K562 (cell line): ENCODE measurements around the gene HOXB6. TPM values are rescaled to one million over a fixed set of nuclear protein-coding genes. Genes with fewer than 3 reads are reported as not detected.

Source experiments
- ADNP ChIP-seq: fragments of 200-800 bp; sonication (Bioruptor generic); IDR thresholded peaks from 2 replicates; pipeline ENCODE4 v1.6.1; 2016; ENCODE audit warnings: missing genetic modification characterization, missing compliant biosample characterization
- CHD2 ChIP-seq: IDR thresholded peaks from 2 replicates; pipeline ENCODE4 v1.6.1; 2011; ENCODE audit warnings: low read depth, low read length
- ESRRA ChIP-seq: fragments of 450-650 bp; IDR thresholded peaks from 2 replicates; pipeline ENCODE4 v1.6.1; 2014; ENCODE audit warnings: low read depth, mild to moderate bottlenecking, moderate library complexity, borderline replicate concordance
- GTF2E2 ChIP-seq: fragments of 200-800 bp; sonication (Bioruptor generic); IDR thresholded peaks from 2 replicates; pipeline ENCODE4 v1.6.1; 2016; ENCODE audit warnings: missing genetic modification characterization, missing compliant biosample characterization
- HNRNPL ChIP-seq: fragments of 200-400 bp; formaldehyde crosslinking; IDR thresholded peaks from 2 replicates; pipeline ENCODE4 v1.6.1; 2017; ENCODE audit warnings: low read depth, mild to moderate bottlenecking, low read length
- IFI16 ChIP-seq: fragments of 250-450 bp; sonication (Bioruptor Pico); IDR thresholded peaks from 2 replicates; pipeline ENCODE4 v2.1.2; 2022; ENCODE audit warnings: mild to moderate bottlenecking, inconsistent platforms
- MCM5 ChIP-seq: fragments of 450-650 bp; IDR thresholded peaks from 2 replicates; pipeline ENCODE4 v1.6.1; 2016; ENCODE audit warnings: low read depth
- MCM7 ChIP-seq, 2 experiments: fragments of 450-650 bp; IDR thresholded peaks; 2 replicates each; pipeline ENCODE4 v1.6.1; 2016 to 2018
- MIER1 ChIP-seq: fragments of 450-650 bp; IDR thresholded peaks from 2 replicates; pipeline ENCODE4 v1.6.1; 2016; ENCODE audit warnings: antibody characterized with exemption, mild to moderate bottlenecking, low read depth
- NBN ChIP-seq: fragments of 450-650 bp; IDR thresholded peaks from 2 replicates; pipeline ENCODE4 v1.6.1; 2016; ENCODE audit warnings: low read depth, mild to moderate bottlenecking
- NFXL1 ChIP-seq: fragments of 450-650 bp; formaldehyde crosslinking; IDR thresholded peaks from 2 replicates; pipeline ENCODE4 v1.4.0; 2021; ENCODE audit warnings: mild to moderate bottlenecking
- NONO ChIP-seq, 2 experiments: fragments of 200-400 bp in 1 of 2; fragments of 450-650 bp in 1 of 2; formaldehyde crosslinking in 1 of 2; IDR thresholded peaks; 2 replicates each; pipeline ENCODE4 v1.6.1; 2017; ENCODE audit warnings: low read depth in 2 of 2, mild to moderate bottlenecking in 2 of 2, moderate library complexity in 2 of 2, low read length in 1 of 2
- SLC30A9 ChIP-seq: fragments of 250-450 bp; sonication (Bioruptor Pico); IDR thresholded peaks from 2 replicates; pipeline ENCODE4 v1.8.0; 2022; ENCODE audit warnings: mild to moderate bottlenecking, moderate library complexity
- TRIM24 ChIP-seq, 2 experiments: fragments of 450-650 bp; IDR thresholded peaks; 2 replicates each; pipeline ENCODE4 v1.6.1; 2016
- ZKSCAN3 ChIP-seq: fragments of 250-450 bp; sonication (Bioruptor Pico); IDR thresholded peaks from 2 replicates; pipeline ENCODE4 v1.4.0; 2020
- ZNF143 ChIP-seq: sonication (generic); formaldehyde crosslinking; IDR thresholded peaks from 2 replicates; pipeline ENCODE4 v1.9.0; 2022; ENCODE audit warnings: mild to moderate bottlenecking, missing genetic modification reagents
- ZNF609 ChIP-seq: sonication (generic); formaldehyde crosslinking; IDR thresholded peaks from 2 replicates; pipeline ENCODE4 v1.8.1; 2023; ENCODE audit warnings: missing genetic modification reagents, mild to moderate bottlenecking, borderline replicate concordance
- ZNF79 ChIP-seq: fragments of 250-450 bp; sonication (Bioruptor Pico); IDR thresholded peaks from 2 replicates; pipeline ENCODE4 v1.4.0; 2020; ENCODE audit warnings: low read depth, mild to moderate bottlenecking, moderate library complexity
- polyA plus RNA-seq, 8 experiments: library from polyadenylated mRNA; depleted of rRNA in 4 of 8; stranded (reverse) in 5 of 8; unstranded in 3 of 8; fragments of >200 nt; fragmentation: Nextera tagmentation in 2 of 8; fragmentation: Illumina TruSeq in 1 of 8; extraction: Ambion mirVana in 2 of 8; extraction: Trizol in 1 of 8; gene quantifications; 2 replicates each; pipeline versions ENCODE4 v1.2.1 to v1.2.3, GENCODE V29; 2011 to 2014; ENCODE audit warnings: inconsistent platforms in 1 of 8, missing spikeins in 1 of 8
- total RNA-seq, 7 experiments: library from RNA; depleted of rRNA in 6 of 7; stranded (reverse); fragments of >200 nt in 6 of 7; fragmentation: Illumina TruSeq in 2 of 7; extraction: Trizol in 2 of 7; gene quantifications; 2 replicates each; pipeline versions ENCODE4 v1.2.1 to v1.2.3, GENCODE V29; 2011 to 2021; ENCODE audit warnings: low replicate concordance in 1 of 7
- TF ChIP-seq, protein P1 (sequence below): sonication (generic); IDR thresholded peaks from 2 replicates; pipeline ENCODE4 v1.6.1; 2016
- TF ChIP-seq, protein P2 (sequence below): sonication (generic); formaldehyde crosslinking; IDR thresholded peaks from 2 replicates; pipeline ENCODE4 v1.8.1; 2023; ENCODE audit warnings: mild to moderate bottlenecking, missing genetic modification reagents

The HOXB6 gene
- total and polyA plus RNA-seq, 9 of the 15 experiments (the other 6 are each of a cell fraction or from before 2014, with no cell fraction given): 1.2 to 14.8 (median 4.9) TPM

DNA sequence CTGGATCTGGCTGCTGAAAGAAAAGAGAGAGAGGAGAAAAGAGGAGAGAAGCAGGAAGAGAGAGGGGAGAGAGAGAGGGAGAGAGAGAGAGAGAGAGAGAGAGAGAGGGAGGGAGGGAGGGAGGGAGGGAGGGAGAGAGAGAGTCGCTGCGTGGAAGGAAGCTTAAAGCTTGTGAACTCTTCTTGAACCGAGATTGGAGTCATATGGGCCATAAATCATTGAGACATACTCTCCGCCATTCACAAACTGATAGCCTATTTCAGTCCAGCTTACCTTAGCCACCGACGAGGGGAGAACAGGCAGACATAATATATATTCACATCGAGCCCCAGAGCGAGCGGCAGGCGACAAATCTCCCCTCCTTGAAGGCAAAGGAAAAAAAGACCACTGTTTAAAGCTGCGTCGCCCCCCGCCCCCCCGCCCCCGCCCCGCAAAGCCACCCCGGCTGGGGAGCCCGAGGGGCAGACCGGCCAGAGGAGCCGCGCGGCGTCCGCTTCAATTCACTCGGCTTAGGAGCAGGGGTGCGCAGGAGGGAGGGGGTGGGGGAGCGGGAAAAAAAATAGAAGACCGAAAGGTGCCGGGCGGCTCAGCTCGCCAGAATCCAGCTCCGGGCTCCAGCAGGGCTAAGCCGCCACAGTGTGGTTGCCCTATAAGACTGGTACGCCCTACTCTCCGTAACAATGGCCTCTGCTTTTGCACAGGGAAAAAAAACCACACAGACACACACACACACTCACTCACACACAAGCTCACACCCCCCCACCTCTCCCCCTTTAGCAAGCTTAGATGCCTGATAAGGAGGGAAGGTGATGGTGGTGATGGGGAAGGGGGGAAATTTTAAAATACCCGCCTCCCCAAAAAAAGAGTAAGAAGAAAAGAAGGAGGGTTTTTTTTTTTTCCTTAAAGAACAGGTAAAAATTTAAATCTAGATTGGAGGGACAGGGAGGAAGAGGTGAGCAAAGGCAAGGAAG is 49.2 kb downstream of the HOXB6 start (continued):
- TF ChIP-seq, protein P1, sequence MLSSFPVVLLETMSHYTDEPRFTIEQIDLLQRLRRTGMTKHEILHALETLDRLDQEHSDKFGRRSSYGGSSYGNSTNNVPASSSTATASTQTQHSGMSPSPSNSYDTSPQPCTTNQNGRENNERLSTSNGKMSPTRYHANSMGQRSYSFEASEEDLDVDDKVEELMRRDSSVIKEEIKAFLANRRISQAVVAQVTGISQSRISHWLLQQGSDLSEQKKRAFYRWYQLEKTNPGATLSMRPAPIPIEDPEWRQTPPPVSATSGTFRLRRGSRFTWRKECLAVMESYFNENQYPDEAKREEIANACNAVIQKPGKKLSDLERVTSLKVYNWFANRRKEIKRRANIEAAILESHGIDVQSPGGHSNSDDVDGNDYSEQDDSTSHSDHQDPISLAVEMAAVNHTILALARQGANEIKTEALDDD: no peak
- no peak for TF ChIP-seq IFI16
- peak; percentile 75 for TF ChIP-seq NBN
- peak; percentile 29 to 33; a peak in 2 of 4 replicates for TF ChIP-seq TRIM24 (IDR thresholded peaks at IDR 0.05)
- no peak; the same call in 1 of the 2 replicates for TF ChIP-seq ESRRA
- TF ChIP-seq ZNF609 (CRISPR knock-in tag): no peak
- TF ChIP-seq GTF2E2 (tag): 0 out of 2 replicates have a peak, but pooled peaks have one; percentile 39
- no peak for TF ChIP-seq HNRNPL
- peak; percentile 59; the same call in 1 of the 2 replicates for TF ChIP-seq MIER1
- TF ChIP-seq ADNP (tag): no peak
- TF ChIP-seq MCM7 (IDR thresholded peaks at IDR 0.05): no peak
- TF ChIP-seq SLC30A9 (CRISPR knock-in tag): no peak
- TF ChIP-seq, protein P2, sequence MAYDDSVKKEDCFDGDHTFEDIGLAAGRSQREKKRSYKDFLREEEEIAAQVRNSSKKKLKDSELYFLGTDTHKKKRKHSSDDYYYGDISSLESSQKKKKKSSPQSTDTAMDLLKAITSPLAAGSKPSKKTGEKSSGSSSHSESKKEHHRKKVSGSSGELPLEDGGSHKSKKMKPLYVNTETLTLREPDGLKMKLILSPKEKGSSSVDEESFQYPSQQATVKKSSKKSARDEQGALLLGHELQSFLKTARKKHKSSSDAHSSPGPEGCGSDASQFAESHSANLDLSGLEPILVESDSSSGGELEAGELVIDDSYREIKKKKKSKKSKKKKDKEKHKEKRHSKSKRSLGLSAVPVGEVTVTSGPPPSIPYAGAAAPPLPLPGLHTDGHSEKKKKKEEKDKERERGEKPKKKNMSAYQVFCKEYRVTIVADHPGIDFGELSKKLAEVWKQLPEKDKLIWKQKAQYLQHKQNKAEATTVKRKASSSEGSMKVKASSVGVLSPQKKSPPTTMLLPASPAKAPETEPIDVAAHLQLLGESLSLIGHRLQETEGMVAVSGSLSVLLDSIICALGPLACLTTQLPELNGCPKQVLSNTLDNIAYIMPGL (CRISPR knock-in tag): no peak
- TF ChIP-seq NFXL1: no peak
- TF ChIP-seq ZNF79 (CRISPR knock-in tag): no peak
- TF ChIP-seq ZKSCAN3 (CRISPR knock-in tag): no peak
- TF ChIP-seq ZNF143: no peak
- no peak for TF ChIP-seq MCM5
- TF ChIP-seq NONO (IDR thresholded peaks at IDR 0.05; ENCODE audit: low read depth in 2 of 2, low read length in 1 of 2): no peak
- no peak for TF ChIP-seq CHD2
